GM21390 (cell line): ENCODE measurements around the gene TAOK2.
"Not testable (repeated sequence)": the region's sequence is repeated elsewhere in the genome, so short reads cannot be mapped to it uniquely, and the experiment has no call there.

ENCODE experiments used
- ATAC-seq: cut with Tn5 transposase; IDR thresholded peaks from one replicate; pipeline ENCODE4 v1.9.1; 2021; ENCODE audit not compliant: unreplicated experiment

The TAOK2 gene

DNA sequence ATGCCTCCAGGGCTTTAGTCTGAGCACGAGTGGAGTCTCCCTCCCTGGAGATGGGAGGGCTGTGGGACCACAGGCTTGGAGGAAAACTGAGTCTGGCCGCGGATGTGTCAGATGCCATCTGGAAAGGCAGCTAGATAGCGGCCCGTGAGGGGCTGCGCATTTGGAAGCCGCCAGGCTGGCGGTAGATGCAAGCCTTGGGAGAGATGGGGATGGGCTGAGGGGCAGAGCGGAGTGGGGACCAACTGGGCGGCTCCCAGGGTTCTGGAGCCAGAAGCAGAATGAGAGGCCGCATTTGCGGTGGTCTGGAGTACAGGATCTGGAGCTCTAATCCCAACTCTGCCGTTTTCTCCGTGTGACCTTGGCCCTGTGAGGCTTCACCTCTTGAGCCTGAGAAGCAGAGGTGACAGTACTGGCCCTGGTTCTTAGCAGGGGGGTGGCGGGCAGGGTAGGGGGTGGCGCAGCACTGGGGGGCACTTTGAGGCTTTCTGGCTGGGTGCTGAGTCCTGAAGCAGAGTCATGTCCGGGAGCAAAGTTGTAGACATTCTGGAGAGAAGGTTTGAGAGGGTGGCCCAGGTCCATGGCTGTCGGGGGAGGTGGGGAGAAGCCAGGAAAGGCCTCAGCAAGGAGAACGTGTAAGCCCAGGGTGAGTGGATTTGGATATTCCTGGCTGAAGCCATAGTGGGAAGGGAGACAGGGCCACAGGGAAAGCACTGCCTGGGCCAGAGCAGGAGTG, 29.1 kb downstream of the TAOK2 start:
- no peak for ATAC-seq

DNA sequence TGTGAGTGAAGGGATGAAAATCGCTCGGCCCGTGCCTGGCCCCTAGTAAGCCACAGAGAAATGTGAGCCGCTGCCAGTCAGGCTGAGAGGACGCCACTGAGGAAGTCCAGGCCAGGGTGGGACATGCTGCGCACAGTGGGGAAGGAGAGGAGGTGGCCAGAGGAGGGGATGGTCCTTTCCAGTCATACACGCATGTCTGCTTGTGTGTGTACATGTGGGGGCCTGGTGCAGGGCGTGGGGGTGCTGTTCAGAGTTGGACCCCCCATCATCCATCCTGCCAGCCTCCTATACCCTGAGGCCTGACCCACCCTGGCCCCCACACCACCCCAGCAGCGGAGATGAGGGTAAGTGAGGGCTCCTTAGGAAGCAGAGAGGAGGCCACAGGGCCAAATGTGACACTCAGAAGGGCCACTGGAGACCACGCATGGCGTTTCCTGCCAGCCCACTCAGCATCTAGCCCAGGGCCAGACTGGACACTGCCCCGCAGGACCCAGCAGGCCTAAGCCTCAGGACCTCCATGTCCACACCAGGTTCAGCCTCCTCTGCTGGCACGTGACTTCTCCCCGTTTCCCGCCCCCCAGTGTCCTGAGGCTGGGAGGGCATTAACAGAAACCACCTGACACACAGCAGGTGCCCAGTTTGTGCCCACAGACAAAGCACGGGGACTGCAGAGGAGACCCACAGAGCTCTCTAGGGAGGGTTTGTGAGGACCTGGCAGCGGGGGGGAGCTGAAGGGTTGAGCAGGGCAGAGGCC, 30.2 kb downstream of the TAOK2 start:
- no peak for ATAC-seq

DNA sequence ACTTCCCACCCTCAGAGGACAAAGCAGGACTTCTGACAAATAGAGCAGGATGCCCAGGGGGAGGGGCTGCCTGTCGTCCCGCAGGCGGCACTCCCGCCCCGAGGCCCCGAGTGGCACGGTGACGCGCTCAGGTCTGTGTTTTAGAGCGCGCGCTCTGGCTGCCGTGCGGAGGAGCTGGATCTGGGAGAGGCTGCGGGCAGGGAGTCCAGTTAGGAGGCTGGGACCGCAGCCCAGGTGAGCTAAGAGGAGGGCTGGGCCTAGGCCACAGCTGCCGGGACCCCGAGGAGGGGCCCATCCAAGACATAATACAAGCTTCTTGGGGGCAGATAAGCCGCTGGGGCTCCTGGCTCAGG, 30.7 kb downstream of the TAOK2 start:
- ATAC-seq, result no peak

GRCh38 chr16:30004811-30005242, 31.2 kb downstream of the TAOK2 start:
- ATAC-seq, result no peak

DNA sequence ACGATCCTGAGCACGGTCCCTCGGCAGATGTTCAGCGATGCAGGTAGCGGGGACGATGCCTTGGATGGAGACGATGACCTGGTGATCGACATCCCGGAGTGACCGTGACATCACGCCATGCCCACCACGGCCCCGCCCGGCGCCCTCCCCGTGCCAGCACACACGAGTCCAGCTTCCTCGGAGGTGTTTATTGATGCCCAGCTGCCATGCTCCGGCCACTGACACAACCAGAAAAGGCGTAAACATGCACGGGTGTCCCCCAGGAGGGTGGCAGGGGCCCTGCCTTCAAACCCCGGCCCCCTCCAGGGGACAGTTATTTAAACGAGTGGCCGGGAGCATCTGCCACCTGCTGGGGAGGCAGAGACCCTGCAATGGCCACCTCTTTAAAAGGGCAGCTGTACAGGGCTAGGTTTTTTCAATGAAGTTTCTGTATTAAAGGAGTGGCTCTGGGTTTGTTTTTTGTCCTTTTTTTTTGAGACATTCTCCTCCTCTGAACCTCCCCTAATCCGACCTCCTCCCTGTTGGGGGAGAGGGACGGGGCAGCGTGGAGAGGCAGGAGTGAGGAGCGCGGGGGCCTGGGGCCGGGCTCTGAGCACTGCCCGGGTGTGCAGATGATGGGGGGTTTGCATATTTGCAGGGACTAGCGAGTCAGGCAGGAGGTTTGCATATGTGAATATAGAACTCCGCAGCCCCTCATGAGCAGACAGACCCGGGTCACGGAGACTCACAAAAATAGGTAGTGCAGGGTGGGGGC, 31.9 kb downstream of the TAOK2 start:
- ATAC-seq, result no peak

DNA sequence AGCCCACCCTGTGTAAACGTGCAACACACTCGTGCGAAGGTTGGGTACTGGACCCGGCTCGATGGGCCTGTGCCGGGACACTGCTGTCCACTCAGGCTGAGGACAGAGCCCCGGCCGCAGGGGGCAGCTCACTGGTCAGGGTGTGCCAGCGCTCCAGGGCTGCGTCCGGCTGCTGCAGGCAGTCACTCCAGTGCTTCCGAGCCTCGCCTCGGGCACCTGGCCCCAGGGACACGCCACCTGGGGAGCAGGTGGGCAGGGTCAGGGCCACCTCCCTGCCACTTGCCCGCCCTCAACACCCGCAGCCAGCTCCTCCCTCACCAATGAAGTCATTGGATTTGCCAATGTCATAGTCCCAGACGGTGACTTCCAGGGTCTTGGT, 32.4 kb downstream of the TAOK2 start:
- ATAC-seq, result no peak

- ATAC-seq, result no peak
Observed at GRCh38 chr16:30006659-30007377, 33.1 kb downstream of the TAOK2 start.

DNA sequence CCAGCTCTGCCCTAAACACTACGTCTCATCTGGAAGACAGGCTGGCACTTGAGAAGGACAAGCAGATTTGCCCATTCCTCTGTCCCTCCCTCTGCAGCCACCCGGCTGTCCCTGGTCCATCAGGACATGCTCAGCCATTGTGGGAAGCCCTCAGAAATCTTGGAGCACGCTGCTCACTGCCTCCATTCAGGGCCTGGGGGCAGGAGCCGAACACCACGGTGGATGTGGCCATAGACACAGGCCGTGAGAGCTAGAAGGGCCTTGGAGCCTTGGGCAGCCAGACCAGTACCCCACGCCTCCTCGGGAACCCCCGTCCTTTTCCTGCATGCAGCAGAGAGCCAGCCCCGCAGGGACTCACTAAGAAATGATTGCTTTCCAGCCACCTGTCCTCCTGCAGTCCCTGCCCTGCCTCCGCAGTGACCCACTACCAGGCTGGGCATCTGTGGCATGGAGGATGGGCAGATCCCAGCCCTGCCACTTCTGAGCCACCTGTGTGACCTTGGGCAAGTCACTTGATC, 33.8 kb downstream of the TAOK2 start:
- ATAC-seq, result no peak

- no peak for ATAC-seq
Observed at GRCh38 chr16:30009085-30009862, 35.6 kb downstream of the TAOK2 start.

DNA sequence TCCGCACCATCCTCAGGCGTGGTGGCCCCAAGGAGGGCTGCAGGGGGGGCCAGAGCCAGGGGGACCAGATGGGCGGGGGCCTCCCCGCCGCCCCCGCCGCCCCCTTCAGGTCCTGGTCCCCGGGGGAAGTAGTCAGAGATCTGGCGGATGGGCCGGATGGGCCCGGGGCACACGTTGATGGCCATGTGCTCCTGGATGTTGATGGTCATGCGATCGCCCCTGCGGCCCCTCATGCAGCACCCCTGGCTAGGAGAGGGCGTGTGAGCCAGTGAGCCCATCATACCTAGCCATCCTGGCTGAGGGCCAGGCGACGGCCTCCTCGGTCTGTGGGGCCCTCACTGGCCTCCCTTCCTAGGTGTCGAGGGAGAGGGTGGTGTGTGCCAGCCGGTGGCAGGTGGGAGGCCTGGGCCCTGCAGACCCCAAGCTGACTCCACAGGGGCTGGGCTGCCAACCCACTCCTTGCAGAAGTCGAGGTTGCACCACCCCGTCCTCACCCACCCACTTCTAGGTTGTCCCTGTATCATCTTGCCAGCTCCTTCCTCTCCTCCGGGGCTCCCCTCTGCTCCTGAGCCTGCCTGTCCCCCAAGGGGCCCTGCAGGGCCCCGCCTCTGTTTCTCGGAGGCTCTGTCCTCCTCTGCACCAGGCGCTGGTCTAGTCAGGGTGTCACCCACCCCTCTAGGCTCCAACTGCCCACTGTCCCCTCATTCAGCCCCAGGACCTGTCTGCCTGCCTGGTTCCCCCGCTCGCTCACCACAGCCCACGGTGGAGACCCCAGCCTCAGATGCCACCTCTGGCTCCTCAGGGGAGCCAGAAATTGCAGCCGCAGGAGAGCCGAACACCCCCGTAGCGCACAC, 36.5 kb downstream of the TAOK2 start:
- no peak for ATAC-seq

DNA sequence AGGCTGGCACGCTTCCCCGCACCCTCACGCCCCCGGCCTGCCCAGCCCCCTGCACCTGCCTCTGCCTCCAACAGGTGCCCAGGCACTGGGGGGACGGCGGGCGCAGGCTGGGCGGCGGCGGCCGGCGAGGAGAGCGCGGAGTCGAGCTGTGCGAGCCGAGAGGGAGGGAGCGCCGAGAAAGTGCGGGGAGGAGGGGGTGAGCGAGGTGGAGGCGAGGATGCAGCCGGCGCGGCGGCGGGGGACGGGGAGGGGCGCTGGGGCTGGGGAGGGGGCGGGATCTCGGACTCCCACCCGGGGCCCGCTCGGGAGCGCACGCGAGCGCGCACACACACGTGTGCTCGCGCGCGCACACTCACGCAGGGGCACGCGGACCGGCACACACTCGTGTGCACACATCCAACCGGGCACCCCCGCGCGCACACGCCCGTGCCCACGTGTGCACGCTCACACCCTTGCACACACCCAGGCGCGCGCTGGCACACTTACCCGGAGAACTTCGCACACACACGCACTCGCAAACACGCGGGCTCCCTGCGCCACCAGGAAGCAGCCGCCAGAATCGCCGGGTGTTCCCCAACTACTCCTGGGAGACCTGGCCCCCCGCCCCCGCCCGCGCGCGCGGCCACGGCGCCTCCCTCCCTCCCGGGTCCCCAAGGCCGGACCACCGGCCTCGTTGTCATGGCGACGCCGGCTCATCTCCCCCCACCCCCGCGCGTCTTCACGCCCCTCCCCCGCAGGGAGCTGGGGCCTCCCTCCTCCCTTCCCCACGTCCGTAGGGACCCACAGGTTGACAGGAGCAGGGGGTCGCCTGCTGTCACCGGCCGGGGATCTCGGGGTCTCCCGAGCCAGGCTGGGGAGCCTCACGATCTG, 37.4 kb downstream of the TAOK2 start, which contains the start of gene DOC2A:
DOC2A (minus strand) TSS at position 184 of the 870 bp plus-strand sequence. CDS start 805 bp downstream, outside the sequence.
- no peak for ATAC-seq

DNA sequence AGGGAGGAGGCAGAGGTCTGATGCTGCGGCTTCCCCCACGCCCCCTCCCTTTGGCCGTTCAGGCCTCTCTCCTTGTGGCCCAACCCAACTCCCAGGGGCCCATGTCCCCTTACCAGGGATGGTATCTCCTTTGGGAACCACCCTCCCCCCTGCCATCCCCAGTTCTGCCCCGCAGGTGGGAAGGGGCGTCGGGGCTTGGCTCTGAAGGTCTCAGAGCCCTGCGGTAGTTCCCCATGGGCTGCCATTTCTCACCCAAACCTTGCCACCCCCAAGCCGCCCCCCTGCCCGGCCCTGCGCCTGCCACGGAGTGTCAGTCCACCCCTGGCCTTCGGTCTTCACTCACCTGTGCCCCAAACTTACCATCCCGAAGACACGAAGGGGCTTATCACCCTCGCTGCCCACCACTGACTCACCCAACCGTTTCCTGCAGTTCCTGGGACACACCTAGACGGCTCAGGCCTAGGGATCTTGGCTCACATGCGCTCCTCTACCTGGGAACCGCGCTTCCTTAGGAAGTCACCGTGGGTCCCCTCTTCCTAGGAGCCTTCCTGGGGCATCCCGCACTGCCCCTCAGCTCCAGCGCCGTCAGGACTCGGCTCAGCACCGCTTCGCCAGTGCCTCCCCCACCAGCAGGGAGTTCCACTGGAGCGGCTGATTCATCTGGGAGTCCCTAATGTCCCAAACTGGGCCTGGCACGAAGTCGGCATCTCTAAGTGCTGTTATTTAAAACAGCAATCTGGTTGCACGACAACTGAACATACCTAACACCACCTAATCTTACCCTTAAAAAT, 38.2 kb downstream of the TAOK2 start:
- ATAC-seq, result no peak

- ATAC-seq, result not testable (repeated sequence)
Observed at GRCh38 chr16:30012598-30012997, 38.9 kb downstream of the TAOK2 start.

- not testable (repeated sequence) for ATAC-seq
Observed at GRCh38 chr16:30015450-30015849, 41.8 kb downstream of the TAOK2 start.

- ATAC-seq, result no peak
Observed at GRCh38 chr16:30016555-30017276, 43.0 kb downstream of the TAOK2 start.

- no peak for ATAC-seq
Observed at GRCh38 chr16:30017277-30017656, 43.6 kb downstream of the TAOK2 start.

DNA sequence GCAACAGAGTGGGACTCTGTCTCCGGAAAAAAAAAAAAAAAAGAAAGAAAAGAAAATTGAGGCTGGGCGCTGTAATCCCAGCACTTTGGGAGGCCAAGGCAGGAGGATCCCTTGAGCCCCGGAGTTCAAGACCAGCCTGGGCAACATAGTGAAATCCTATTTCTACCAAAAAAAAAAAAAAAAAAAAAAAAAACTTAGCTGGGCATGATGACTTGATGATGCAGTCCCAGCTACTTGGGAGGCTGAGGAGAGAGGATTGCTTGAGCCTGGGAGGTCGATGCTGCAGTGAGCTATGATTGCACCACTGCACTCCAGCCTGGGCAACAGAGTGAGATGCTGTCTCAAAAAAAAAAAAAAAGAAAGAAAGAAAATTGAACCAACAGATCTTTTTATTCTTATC, 44.3 kb downstream of the TAOK2 start:
- ATAC-seq, result not testable (repeated sequence)
